LNCaP clone FGC (cell line): ENCODE results near the gene PRPF31.
A peak's percentile ranks its signal among the peaks of the same experiment; 100 is the strongest.

ENCODE experiments used
- DNase-seq: peaks from one replicate; pipeline ENCODE4 v3.0.0-alpha.2; 2011; ENCODE audit warnings: low read depth
- H3K4me3 ChIP-seq: 2 replicates; pipeline ENCODE4 v1.5.1; 2011; ENCODE audit warnings: mild to moderate bottlenecking, low read depth, low read length, control low read depth
- TF ChIP-seq, protein P1 (sequence below): IDR thresholded peaks from 2 replicates; pipeline ENCODE4 v1.5.1; 2012; ENCODE audit warnings: mild to moderate bottlenecking; ENCODE audit not compliant: control insufficient read depth, insufficient read depth; ENCODE audit errors: extremely low read depth

PRPF31 gene

DNA sequence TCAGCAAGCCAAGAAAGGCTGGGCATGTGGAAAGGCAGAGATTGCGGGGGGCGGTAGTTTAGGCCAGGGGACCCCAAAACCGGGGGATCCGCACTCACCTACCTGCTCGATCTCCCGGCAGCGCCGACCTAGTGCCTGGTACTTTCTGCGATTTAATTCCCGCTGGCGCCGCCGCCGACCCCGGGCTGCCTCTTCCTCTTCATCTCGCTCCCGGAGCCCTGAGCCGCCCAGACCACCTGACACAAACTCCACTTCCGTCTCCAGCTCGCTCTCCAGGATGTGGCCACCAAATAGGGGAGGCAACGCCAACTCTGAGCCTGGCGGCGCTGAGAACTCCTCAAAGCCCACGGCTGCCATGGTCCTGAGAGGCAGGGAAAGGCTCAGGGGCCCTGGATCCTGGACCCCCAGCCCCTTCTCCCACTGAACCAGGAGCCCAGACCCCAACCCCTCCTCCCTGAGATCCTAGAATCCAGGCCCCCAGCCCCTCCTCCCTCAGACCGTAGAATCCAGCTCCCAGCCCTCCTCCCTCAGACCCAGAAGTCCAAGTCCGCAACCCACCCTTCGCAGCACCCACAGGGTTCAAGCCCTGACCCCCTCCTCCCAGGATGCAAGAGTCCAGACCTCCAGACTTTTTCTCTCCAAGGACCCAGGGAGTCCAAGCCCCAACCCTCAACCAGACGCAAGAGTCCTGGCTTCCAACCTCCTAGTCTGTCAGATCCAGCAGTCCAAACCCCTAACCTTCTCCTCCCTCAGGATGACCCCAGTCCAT lies 1.0 kb upstream of the PRPF31 start:
- TF ChIP-seq, protein P1, sequence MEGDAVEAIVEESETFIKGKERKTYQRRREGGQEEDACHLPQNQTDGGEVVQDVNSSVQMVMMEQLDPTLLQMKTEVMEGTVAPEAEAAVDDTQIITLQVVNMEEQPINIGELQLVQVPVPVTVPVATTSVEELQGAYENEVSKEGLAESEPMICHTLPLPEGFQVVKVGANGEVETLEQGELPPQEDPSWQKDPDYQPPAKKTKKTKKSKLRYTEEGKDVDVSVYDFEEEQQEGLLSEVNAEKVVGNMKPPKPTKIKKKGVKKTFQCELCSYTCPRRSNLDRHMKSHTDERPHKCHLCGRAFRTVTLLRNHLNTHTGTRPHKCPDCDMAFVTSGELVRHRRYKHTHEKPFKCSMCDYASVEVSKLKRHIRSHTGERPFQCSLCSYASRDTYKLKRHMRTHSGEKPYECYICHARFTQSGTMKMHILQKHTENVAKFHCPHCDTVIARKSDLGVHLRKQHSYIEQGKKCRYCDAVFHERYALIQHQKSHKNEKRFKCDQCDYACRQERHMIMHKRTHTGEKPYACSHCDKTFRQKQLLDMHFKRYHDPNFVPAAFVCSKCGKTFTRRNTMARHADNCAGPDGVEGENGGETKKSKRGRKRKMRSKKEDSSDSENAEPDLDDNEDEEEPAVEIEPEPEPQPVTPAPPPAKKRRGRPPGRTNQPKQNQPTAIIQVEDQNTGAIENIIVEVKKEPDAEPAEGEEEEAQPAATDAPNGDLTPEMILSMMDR: no peak

DNA sequence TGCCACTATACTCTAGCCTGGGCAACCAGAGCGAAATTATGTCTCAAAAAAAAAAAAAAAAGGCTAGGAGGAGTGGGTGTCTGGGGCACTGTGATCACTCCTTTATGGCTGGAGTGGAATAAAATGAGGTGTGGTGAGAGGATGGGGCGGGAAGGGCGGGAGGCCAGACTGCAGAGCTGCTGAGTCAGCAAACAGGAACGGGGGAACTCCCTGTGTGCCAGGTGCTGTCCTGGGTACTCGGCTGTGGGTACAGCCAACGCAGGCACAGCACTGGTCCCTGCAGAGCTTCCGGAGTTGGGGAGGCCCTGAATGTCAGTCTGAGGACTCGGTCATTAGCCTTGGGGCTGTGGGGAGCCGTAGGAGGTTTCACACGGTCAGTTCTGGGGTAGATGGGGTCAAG lies 5.7 kb downstream of the PRPF31 start:
- H3K4me3 ChIP-seq: no peak overlapping the region
- TF ChIP-seq, protein P1: no peak
- DNase-seq: no peak

More for the DNA sequence above, 1.0 kb upstream of the PRPF31 start:
- peak; percentile 11 for DNase-seq
- peak overlapping the region; percentile 100 for H3K4me3 ChIP-seq

DNA sequence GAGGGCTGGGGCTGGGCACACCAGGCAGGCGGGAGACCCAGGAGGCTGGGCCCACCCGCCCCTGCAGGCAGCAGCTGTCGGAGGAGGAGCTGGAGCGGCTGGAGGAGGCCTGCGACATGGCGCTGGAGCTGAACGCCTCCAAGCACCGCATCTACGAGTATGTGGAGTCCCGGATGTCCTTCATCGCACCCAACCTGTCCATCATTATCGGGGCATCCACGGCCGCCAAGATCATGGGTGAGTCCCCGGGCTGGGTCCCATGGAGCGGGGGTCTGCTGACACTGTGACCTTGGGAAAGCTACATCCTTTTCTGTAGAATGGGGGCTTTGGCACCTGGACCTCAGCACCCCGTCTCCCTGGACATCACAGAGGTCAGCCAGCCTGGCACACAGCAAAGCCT lies 8.1 kb downstream of the PRPF31 start:
- H3K4me3 ChIP-seq: no peak overlapping the region
- DNase-seq: no peak
- TF ChIP-seq, protein P1: no peak

DNA sequence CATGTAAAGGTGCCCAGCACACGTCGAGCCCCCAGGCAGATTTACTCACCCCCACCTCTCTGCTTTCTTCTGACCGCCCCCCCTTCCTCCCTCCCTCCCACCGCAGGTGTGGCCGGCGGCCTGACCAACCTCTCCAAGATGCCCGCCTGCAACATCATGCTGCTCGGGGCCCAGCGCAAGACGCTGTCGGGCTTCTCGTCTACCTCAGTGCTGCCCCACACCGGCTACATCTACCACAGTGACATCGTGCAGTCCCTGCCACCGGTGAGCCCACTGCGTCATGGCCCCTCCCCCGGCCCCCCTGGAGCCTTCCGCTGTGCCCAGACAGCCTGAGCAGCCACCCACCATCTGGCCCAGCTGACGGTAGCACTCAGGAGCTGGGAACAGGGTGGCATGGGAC lies 8.8 kb downstream of the PRPF31 start:
- DNase-seq: no peak
- TF ChIP-seq, protein P1: no peak
- H3K4me3 ChIP-seq: no peak overlapping the region

DNA sequence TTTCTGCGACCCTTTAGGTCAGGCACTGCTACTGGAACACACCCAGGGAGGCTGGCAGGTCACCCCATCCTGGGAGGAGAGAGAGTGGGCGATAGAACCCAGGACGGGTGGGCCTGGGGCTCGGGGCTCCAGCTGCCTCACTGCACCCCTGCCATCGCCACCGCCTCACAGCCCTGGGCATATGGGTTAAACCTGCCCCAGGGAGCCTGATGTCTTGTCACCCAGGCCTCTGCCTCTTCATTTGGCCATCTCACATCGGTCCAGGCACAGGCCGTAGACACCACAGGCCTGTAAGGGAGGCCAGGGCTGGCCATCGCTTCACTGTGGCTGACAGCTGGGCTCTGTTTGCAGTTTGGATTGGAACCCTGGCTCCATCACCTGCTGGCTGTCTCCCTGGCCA lies 10.2 kb downstream of the PRPF31 start:
- TF ChIP-seq, protein P1: no peak
- no peak for DNase-seq
- H3K4me3 ChIP-seq: no peak overlapping the region

DNA sequence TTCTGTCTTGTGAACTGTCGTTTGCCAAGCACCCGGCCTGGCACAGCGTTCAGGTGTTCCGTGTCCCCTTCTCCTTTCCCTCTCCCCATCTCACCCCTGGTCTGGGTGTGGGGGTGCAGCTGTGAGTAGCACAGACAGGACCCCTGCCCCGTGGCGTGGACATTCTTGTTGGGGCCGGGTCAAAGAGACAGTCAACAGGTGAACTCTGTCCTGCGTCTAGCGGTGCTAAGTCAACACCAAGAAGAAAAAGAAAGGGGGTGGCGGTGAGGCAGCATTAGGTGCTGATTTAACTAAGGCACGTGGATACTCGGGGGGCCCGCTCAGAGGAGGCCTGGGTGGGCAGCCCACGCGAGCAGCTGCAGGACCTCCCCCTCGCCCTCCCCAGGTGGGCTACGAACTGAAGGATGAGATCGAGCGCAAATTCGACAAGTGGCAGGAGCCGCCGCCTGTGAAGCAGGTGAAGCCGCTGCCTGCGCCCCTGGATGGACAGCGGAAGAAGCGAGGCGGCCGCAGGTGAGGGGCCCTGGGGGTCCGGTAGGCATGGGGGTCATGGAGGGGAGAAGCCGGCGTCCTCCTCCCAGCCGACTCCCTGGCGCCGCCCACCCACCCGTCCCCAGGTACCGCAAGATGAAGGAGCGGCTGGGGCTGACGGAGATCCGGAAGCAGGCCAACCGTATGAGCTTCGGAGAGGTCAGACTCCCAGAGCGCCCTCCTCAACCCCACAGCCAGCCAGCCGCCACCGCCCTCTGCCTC lies 12.3 kb downstream of the PRPF31 start:
- no peak for DNase-seq
- TF ChIP-seq, protein P1: no peak
- H3K4me3 ChIP-seq: no peak overlapping the region
